Caco-2 (cell line): ENCODE measurements around the gene NR2E3. TPM values are rescaled to one million over a fixed set of nuclear protein-coding genes. Genes with fewer than 3 reads are reported as not detected.
A peak's percentile ranks its signal among the peaks of the same experiment; 100 is the strongest.

Experiments used
- BruUV-seq: library from RNA; stranded (reverse); fragments of 400-500 nt; replicated peaks from 2 replicates; lab custom pipeline; 2021; lab: Mats Ljungman, UMichigan
- CTCF ChIA-PET: fragments of 300-600 bp; sonication (Branson Sonifier 250); formaldehyde crosslinking; loops from one replicate; lab custom pipeline; 2022; ENCODE audit warnings: antibody characterized with exemption; lab: Charles Lee
- POLR2A ChIA-PET: fragments of 300-600 bp; sonication (Branson Sonifier 250); formaldehyde crosslinking; loops from one replicate; lab custom pipeline; 2022; ENCODE audit warnings: antibody characterized with exemption; lab: Charles Lee
- DNase-seq, 2 experiments: peaks; one replicate each; pipeline versions ENCODE4 v3.0.0 to v3.0.0-alpha.2; 2020 to 2022
- H3K27me3 ChIP-seq: replicated peaks from 2 replicates; pipeline ENCODE4 v1.6.0; 2011; ENCODE audit warnings: low read length; ENCODE audit not compliant: control insufficient read depth, insufficient read depth
- H3K36me3 ChIP-seq: 2 replicates; pipeline ENCODE4 v1.5.1; 2011; ENCODE audit warnings: low read length; ENCODE audit not compliant: control insufficient read depth, insufficient read depth
- H3K4me1 ChIP-seq: fragments of 250-450 bp; sonication (Bioruptor Pico); 2 replicates; pipeline ENCODE4 v1.5.1; 2020; ENCODE audit warnings: mild to moderate bottlenecking
- H3K4me3 ChIP-seq: 2 replicates; pipeline ENCODE4 v1.5.1; 2011; ENCODE audit warnings: low read depth, mild to moderate bottlenecking, control low read depth, low read length
- H3K9me3 ChIP-seq: fragments of 250-450 bp; sonication (Bioruptor Pico); 2 replicates; pipeline ENCODE4 v1.5.1; 2020; ENCODE audit warnings: mild to moderate bottlenecking, moderate library complexity
- H3K27ac Mint-ChIP-seq: one replicate; pipeline ENCODE4 v1.8.0; 2022; ENCODE audit warnings: mixed read lengths; ENCODE audit not compliant: unreplicated experiment
- H3K27me3 Mint-ChIP-seq: one replicate; pipeline ENCODE4 v1.8.0; 2022; ENCODE audit warnings: mixed read lengths; ENCODE audit not compliant: insufficient read depth, unreplicated experiment
- H3K36me3 Mint-ChIP-seq: one replicate; pipeline ENCODE4 v1.8.0; 2022; ENCODE audit warnings: mild to moderate bottlenecking, mixed read lengths; ENCODE audit not compliant: insufficient read depth, unreplicated experiment
- H3K4me1 Mint-ChIP-seq: one replicate; pipeline ENCODE4 v1.8.0; 2022; ENCODE audit warnings: low read depth, mixed read lengths; ENCODE audit not compliant: unreplicated experiment
- H3K4me3 Mint-ChIP-seq: one replicate; pipeline ENCODE4 v1.8.0; 2022; ENCODE audit warnings: mild to moderate bottlenecking, moderate library complexity, mixed read lengths; ENCODE audit not compliant: unreplicated experiment
- H3K9me3 Mint-ChIP-seq: one replicate; pipeline ENCODE4 v1.8.0; 2022; ENCODE audit warnings: mixed read lengths; ENCODE audit not compliant: unreplicated experiment
- intact Hi-C: fragments of 100-400 bp; cut with micrococcal nuclease; formaldehyde crosslinking; loops from one replicate; pipeline ENCODE4 v1.10.0; 2022; ENCODE audit not compliant: unreplicated experiment
- total RNA-seq: library from RNA; stranded (reverse); gene quantifications from 2 replicates; pipeline ENCODE4 v1.2.3, GENCODE V29; 2022
- TF ChIP-seq, protein P1 (sequence below), 2 experiments: fragments of 200-600 bp in 1 of 2; IDR thresholded peaks; 1 replicate in 1 of 2; 2 replicates in 1 of 2; pipeline versions ENCODE4 v1.5.1 to v1.8.0; 2011 to 2022; ENCODE audit warnings: antibody characterized with exemption in 1 of 2, control low read depth in 1 of 2, inconsistent platforms in 1 of 2, low read depth in 1 of 2, low read length in 1 of 2, mild to moderate bottlenecking in 1 of 2, moderate library complexity in 1 of 2; ENCODE audit not compliant: insufficient read depth in 1 of 2, severe bottlenecking in 1 of 2, unreplicated experiment in 1 of 2

The NR2E3 gene
- total RNA-seq, 1 experiment from 2014 or later = not detected

DNA sequence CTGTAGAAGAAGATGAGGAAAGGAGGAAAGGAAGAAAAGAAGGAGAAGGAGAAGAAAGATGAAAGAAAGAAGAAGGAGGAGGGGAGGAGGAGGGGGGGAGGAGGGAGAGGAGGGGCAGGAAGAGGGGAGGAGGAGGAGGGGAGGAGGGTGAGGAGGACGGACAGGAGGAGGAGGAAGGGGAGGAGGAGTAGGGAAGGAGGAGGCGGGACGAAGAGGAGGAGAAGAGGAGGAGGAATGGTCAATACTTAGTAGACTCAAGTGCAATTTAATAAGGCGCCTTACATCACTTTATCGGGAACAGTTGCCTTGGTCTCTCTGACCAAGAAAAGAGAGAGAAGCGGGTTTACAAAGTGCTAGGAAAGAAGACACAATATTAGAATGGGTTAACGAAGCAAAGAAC, 23.7 kb upstream of the NR2E3 start:
- no peaks in the 10 kb centered on the region; the same call in 1 of the 2 replicates for H3K36me3 ChIP-seq
- DNase-seq = no peak
- no peaks in the 10 kb centered on the region for H3K27me3 ChIP-seq
- intact Hi-C loops = no loop called here
- no peaks in the 10 kb centered on the region for H3K9me3 ChIP-seq
- peaks cover 24% of the 10 kb centered on the region for H3K4me1 ChIP-seq
- no TSS peak for BruUV-seq
- Mint-ChIP-seq H3K9me3 (no peaks in the 10 kb centered on the region), H3K4me3 (no peak overlapping the region), H3K27ac (no peak overlapping the region), H3K27me3 (no peaks in the 10 kb centered on the region), H3K4me1 (peaks cover 22% of the 10 kb centered on the region), H3K36me3 (no peaks in the 10 kb centered on the region)
- TF ChIP-seq, protein P1, sequence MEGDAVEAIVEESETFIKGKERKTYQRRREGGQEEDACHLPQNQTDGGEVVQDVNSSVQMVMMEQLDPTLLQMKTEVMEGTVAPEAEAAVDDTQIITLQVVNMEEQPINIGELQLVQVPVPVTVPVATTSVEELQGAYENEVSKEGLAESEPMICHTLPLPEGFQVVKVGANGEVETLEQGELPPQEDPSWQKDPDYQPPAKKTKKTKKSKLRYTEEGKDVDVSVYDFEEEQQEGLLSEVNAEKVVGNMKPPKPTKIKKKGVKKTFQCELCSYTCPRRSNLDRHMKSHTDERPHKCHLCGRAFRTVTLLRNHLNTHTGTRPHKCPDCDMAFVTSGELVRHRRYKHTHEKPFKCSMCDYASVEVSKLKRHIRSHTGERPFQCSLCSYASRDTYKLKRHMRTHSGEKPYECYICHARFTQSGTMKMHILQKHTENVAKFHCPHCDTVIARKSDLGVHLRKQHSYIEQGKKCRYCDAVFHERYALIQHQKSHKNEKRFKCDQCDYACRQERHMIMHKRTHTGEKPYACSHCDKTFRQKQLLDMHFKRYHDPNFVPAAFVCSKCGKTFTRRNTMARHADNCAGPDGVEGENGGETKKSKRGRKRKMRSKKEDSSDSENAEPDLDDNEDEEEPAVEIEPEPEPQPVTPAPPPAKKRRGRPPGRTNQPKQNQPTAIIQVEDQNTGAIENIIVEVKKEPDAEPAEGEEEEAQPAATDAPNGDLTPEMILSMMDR (IDR thresholded peaks at IDR 0.05; ENCODE audit: insufficient read depth in 1 of 2, low read depth in 1 of 2, low read length in 1 of 2, severe bottlenecking in 1 of 2, unreplicated experiment in 1 of 2) = no peak
- H3K4me3 ChIP-seq = no peak overlapping the region
- ChIA-PET POLR2A (no interaction called here), CTCF (interaction anchor here (0.5 kb wide), 1 partner anchor 874 kb away, joined by 3 read pairs; no protein-coding TSS in a partner anchor)

DNA sequence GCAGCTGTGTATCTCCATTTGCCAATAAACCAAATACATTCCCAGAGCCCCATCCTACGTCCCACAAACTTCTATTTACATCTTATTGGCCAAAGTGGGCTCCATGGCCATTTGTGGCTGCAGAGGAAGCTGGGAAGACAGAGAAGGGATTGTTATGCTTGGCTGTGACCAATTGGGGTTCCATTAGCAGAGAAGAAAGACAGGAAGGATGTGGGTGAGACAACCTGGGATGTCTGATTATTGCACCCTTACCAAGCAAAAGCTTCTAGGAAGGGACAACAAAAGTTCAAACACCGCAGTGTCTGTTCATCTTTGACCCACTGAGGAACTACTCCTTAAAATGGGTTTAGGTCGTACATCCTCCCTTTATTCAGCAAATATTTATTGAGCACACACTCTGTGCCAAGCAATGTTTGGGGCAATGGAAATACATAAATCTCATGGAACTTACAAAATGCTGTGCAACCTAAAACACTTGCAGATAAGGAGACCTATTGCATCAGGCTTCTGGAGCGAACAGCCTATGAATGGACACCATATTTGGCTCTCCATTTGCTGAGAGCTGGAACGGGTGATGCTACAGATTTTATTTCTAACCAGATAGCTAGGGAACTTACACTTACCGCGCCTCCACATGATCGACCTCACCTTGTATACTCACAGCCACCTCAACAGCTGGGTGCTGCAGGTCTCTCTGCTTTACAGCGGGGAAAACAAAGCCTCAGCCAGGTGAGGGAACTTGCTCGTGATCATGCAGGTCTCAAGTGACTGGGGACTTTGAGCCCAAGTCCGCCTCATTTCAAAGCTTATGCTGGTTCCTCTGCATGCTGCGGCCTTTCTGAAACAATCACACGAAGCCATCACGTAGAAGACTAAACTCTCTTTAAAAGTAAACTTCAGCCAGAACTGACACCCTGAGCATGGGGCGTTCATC, 21.4 kb upstream of the NR2E3 start:
- ChIA-PET POLR2A (no interaction called here), CTCF (no interaction called here)

DNA sequence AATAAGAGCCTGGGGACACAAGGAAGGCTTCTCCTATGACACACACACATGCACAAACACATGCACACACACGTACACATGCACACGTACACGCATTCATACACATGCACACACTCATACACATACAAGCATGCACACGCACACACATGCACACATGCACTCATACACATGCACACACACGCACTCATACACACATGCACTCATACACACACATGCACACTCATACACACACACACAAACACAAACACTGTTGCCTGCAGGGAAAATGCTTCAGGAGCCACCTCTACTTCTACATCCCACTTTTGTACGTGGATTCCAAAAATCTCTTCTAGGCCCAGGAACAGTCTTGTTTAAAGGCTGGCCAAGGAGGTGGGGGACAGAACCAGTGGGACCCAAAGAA, 20.7 kb upstream of the NR2E3 start:
- no TSS peak for BruUV-seq
- TF ChIP-seq, protein P1 (IDR thresholded peaks at IDR 0.05; ENCODE audit: insufficient read depth in 1 of 2, low read depth in 1 of 2, low read length in 1 of 2, severe bottlenecking in 1 of 2, unreplicated experiment in 1 of 2) = no peak
- no peaks in the 10 kb centered on the region for H3K36me3 Mint-ChIP-seq
- H3K27ac Mint-ChIP-seq = peak overlapping the region; percentile 65
- DNase-seq = no peak
- Histone ChIP-seq H3K4me1 (peaks cover 24% of the 10 kb centered on the region), H3K36me3 (no peaks in the 10 kb centered on the region; the same call in 1 of the 2 replicates), H3K9me3 (no peaks in the 10 kb centered on the region), H3K4me3 (no peak overlapping the region), H3K27me3 (no peaks in the 10 kb centered on the region)
- H3K27me3 Mint-ChIP-seq = no peaks in the 10 kb centered on the region
- no peak overlapping the region for H3K4me3 Mint-ChIP-seq
- no peaks in the 10 kb centered on the region for H3K9me3 Mint-ChIP-seq
- H3K4me1 Mint-ChIP-seq = peaks cover 27% of the 10 kb centered on the region
- intact Hi-C loops = no loop called here
- CTCF ChIA-PET = interaction anchor here (0.6 to 2.0 kb wide), 2 partner anchors 9 to 11 kb away, joined by 3 to 5 read pairs; no protein-coding TSS in a partner anchor
- POLR2A ChIA-PET = no interaction called here

More for the DNA sequence above, 21.4 kb upstream of the NR2E3 start:
- H3K9me3 Mint-ChIP-seq = no peaks in the 10 kb centered on the region
- H3K4me3 ChIP-seq = no peak overlapping the region
- H3K4me1 Mint-ChIP-seq = peaks cover 27% of the 10 kb centered on the region
- H3K27ac Mint-ChIP-seq = no peak overlapping the region
- no peak overlapping the region for H3K4me3 Mint-ChIP-seq
- H3K36me3 ChIP-seq = no peaks in the 10 kb centered on the region; the same call in 1 of the 2 replicates
- no peaks in the 10 kb centered on the region for H3K36me3 Mint-ChIP-seq
- no peaks in the 10 kb centered on the region for H3K27me3 ChIP-seq
- TF ChIP-seq, protein P1 (IDR thresholded peaks at IDR 0.05; ENCODE audit: insufficient read depth in 1 of 2, low read depth in 1 of 2, low read length in 1 of 2, severe bottlenecking in 1 of 2, unreplicated experiment in 1 of 2) = no peak
- no peak for DNase-seq
- no peaks in the 10 kb centered on the region for H3K27me3 Mint-ChIP-seq
- no TSS peak for BruUV-seq
- H3K4me1 ChIP-seq = peaks cover 24% of the 10 kb centered on the region
- no peaks in the 10 kb centered on the region for H3K9me3 ChIP-seq
- intact Hi-C loops = no loop called here
